ENCODE measurements around the gene FMN1.

The FMN1 gene

DNA sequence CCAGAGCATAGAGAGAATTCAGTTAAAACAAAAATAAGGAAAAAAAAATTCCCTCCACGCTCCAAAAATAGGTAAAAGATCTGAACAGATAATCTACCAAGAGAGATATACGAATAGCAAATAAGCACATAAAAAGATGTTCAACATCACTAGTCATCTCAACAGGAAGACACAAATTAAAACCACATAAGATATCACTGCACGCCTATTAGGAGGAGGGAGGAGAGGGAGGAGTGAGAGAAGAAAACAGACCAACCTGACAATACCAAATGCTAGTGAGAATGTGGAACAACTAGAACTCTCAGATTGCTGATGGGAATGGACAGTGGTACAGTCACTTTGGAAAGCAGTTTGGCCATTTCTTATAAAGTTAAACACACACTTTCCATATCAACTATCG, 212.5 kb downstream of the FMN1 start:
- TF ChIP-seq, protein P1, sequence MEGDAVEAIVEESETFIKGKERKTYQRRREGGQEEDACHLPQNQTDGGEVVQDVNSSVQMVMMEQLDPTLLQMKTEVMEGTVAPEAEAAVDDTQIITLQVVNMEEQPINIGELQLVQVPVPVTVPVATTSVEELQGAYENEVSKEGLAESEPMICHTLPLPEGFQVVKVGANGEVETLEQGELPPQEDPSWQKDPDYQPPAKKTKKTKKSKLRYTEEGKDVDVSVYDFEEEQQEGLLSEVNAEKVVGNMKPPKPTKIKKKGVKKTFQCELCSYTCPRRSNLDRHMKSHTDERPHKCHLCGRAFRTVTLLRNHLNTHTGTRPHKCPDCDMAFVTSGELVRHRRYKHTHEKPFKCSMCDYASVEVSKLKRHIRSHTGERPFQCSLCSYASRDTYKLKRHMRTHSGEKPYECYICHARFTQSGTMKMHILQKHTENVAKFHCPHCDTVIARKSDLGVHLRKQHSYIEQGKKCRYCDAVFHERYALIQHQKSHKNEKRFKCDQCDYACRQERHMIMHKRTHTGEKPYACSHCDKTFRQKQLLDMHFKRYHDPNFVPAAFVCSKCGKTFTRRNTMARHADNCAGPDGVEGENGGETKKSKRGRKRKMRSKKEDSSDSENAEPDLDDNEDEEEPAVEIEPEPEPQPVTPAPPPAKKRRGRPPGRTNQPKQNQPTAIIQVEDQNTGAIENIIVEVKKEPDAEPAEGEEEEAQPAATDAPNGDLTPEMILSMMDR (IDR thresholded peaks at IDR 0.05; ENCODE audit: low read depth, low read length): no peak
- H3K4me3 ChIP-seq (ENCODE audit: low read depth, low read length): no peak overlapping the region

DNA sequence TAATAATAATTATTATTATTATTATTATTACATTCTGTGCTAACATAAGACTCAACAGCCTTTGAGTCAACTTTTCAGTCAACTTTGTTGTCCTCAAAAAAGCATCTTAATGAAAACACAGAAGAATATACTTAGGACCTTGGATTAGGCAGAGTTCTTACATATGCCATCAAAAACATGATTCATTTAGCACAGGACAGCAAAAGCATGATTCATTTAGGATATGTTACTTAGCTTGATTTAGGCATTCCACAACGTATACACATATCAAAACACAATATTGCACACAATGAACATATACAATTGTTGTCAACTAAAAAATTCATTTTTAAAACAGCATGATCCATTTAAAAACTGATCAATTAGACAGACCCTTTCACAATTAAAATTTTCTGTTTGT, 213.0 kb downstream of the FMN1 start:
- H3K4me3 ChIP-seq (ENCODE audit: low read depth, low read length): no peak overlapping the region
- TF ChIP-seq, protein P1 (IDR thresholded peaks at IDR 0.05; ENCODE audit: low read depth, low read length): no peak

DNA sequence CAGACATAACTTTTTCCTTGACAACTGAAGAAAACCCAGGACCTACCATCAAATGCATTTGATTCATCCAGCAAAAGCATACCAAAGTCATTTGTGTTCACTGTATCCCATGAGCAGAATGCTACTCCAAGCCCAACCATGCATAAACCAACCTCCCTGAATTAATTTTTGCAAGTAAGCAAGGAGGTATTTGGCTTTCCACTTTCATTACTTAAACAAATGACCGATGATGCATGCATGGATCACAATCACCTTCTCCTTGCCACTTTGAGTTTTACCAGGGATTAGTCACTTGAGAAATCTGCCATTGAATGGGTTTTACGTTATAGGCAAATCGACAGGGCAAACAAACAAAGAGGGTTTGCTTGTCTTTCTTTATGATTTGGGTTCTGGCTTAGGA, 214.8 kb downstream of the FMN1 start:
- TF ChIP-seq, protein P1 (IDR thresholded peaks at IDR 0.05; ENCODE audit: low read depth, low read length): no peak
- H3K4me3 ChIP-seq (ENCODE audit: low read depth, low read length): 0 out of 2 replicates have a peak overlapping the region, but pooled peaks have one; percentile 3

DNA sequence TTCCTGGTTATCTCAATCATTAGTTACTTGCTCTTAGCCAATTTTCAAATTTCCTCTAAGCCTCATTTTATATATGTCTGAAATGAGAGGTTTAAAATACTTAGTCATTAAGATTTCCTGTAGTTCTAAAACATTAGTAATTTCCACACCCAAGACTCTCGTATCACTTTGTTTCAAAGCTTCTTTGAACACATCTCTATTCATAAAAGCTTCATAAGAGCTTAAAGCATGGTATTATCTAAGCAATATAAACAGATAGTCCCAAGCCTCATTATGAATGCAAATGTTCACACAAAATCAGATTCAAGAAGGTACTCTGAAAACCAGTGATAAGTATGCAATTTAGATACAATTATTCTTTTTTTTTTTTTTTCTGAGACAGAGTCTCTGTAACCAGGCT, 217.0 kb downstream of the FMN1 start:
- TF ChIP-seq, protein P1 (IDR thresholded peaks at IDR 0.05; ENCODE audit: low read depth, low read length): no peak
- H3K4me3 ChIP-seq (ENCODE audit: low read depth, low read length): no peak overlapping the region

DNA sequence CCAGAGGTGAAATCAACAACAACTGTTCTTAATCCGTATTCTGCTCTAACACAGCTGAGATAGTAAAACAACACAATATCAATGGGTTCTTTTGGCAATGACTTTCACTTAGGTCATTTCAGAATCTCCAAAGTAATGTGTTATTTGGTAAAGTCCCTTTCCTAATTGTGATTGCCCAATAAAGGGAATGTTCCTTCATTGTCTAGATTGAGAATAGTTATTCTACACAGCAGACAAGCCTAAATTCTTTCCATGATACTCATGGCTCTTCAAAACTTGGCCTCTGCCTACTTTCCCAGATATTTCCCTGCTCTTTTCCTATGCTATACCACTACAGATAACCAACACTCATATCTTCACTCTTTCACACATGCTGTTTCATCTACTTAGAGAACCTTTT, 219.8 kb downstream of the FMN1 start:
- H3K4me3 ChIP-seq (ENCODE audit: low read depth, low read length): no peak overlapping the region
- TF ChIP-seq, protein P1 (IDR thresholded peaks at IDR 0.05; ENCODE audit: low read depth, low read length): no peak

DNA sequence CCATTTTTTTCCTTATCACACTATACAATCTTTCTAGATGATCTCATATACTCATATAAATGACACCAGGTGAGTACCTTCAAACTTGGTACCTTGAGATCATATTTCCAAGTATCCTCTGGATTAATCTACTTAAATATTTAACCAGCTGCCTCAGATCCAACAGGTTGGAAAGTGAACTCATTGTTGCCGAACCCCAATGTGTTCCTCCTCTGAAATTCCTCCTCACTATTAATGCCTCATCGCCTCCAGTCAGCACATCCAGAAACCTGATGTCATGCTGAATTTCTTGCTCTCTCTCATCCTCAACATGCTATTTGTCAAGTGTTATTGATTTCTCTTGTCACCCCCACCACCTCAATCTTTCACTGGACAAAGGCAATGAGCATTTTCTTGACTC, 221.8 kb downstream of the FMN1 start:
- no peak overlapping the region for H3K4me3 ChIP-seq (ENCODE audit: low read depth, low read length)
- TF ChIP-seq, protein P1 (IDR thresholded peaks at IDR 0.05; ENCODE audit: low read depth, low read length): no peak

DNA sequence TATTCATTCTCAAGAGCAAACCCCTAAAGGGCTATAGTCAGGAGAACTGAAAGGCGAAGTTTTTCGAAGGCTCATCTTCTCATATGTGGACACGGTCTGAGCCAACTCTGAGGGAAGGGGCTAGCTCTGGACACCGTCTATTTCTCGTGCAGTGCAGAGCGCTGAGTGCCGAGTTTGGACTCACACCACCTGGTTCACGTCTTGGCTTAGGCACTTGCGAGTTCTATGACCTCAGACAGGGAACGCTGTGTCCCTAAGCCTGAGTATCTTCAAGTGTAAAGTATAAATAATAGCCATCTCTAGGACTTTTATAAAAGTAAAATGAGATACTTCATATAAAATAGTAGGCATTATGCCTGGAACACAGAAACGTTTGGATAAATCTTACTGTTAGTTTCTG, 223.7 kb downstream of the FMN1 start:
- no peak overlapping the region for H3K4me3 ChIP-seq (ENCODE audit: low read depth, low read length)
- TF ChIP-seq, protein P1 (IDR thresholded peaks at IDR 0.05; ENCODE audit: low read depth, low read length): no peak

All from WI38 (cell line).